ENCODE measurements around the gene RRP36.
"Not testable (repeated sequence)": the region's sequence is repeated elsewhere in the genome, so short reads cannot be mapped to it uniquely, and the experiment has no call there.

The RRP36 gene

GRCh38 chr6:43037706-43038105, 16.3 kb downstream of the RRP36 start:
- no peak for DNase-seq (ENCODE audit: low read depth)

GRCh38 chr6:43038727-43039126, 17.3 kb downstream of the RRP36 start:
- DNase-seq (ENCODE audit: low read depth), result no peak

DNA sequence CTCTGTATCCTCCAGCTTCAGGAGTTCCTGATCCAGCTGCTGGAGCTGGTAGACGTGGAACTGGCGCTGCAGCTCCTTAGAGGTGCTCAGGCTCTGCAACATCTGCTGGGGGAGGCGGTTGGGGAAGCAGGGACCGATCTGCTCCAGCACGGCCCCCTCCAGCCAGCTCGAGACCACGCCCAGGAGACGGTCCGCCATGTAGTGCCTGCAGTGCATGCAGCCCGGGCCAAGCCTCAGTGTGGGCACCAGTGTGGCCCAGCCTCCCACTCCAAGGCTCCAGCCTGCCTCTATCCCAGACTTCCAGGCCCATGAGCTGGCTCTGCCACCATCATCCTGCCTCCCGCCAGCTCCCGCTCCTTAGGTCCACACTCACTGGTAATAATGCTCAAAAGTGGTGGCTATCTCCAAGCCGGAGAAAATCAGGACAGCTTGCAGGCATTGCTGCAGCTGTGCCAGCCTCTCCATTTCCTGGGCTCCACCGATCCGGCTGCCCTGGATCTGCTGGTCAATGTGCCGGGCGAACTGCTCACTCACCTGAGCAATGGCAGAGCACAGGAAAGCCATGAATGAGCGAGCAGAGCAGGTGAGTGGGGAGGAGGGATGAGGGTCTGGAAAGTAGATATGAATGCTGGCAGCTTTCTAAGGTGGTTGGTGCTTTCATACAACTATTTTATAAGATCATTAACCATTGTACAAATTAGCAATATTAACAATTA, 19.3 kb downstream of the RRP36 start:
- DNase-seq (ENCODE audit: low read depth), result no peak

DNA sequence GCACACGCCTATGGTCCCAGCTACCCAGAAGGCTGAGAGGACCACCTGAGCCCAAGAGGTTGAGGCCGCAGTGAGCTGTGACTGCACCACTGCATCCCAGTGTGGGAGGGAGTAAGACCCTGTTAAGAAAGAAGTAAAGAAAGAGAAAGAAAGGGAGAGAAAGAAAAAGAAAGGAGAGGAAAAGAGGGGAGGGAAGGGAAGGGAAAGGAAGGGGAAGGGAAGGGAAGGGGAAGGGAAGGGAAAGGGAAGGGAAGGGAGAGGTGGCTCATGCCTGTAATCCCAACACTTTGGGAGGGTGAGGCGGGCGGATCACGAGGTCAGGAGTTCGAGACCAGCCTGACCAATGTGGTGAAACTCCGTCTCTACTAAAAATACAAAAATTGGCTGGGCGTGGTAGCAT, 20.1 kb downstream of the RRP36 start:
- DNase-seq (ENCODE audit: low read depth), result not testable (repeated sequence)

GRCh38 chr6:43043310-43043709, 21.9 kb downstream of the RRP36 start:
- DNase-seq (ENCODE audit: low read depth), result no peak

- DNase-seq (ENCODE audit: low read depth), result no peak
Measured at GRCh38 chr6:43045371-43045930, 24.0 kb downstream of the RRP36 start.

DNA sequence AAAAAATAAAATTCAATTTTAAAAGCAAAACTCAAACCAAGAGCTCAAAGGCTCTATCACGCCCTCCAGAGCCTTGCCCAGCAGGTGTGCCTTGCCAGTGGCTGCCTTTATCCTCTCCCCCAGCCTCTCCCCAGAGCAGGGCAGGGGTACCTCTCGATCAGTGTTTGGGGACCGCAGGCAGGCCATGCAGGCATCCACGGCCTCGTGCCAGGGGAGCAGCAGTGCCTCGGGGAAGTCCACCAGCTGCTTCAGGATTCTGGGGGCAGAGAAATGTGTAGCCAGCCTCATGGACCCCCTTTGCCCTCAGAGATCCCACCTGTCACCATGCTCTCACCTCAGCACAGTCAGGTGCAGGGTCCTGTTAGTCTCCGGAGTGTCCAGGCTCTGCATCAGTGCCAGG, 26.6 kb downstream of the RRP36 start:
- DNase-seq (ENCODE audit: low read depth), result no peak

DNA sequence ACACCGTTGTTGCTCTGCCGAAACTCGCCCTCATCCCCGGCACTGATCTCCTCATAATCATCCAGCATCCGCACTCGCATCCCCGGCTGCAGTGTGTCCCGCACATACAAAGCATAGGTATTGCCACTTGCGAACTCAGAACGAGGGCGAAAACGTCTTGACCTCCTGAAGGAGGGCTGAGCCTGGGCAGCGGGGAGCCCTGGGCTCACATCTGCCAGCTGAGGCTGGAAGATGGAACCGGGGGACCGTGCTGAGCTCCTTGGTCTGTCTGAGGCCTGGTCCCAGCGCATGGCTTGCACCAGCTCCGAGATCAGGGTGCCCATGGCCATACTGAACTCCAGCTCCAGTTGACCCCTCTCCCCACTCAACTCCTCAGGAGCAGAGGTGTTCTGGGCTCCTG, 29.6 kb downstream of the RRP36 start:
- no peak for DNase-seq (ENCODE audit: low read depth)

DNA sequence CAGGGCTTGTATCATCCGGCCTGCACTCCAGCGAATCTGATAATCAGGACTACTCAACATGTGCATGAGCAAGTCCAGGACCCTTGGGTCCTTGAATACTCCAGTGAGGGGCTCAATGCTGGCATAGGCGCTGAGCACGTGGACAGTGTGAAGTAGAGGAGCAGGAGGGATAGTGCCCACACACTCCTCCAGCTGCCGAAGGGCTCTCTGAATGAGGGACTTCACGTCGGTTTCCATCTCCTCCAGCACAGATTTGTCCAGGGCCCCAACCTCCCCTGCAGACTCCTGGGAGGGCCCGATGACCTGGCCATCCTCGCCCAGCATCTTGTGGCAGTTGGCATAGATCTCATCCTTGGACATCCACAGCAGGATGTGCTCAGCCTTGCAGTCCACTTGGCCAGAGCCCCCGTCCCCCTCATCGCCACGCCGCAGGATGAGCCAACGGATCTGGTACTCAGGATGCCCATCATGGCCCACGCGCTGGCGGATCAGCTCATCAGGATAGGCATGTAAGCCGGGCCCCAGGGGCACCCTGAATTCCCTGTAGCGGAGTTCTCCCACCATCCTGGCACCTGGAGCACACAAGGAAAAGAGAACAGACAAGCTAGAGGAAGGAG, 30.9 kb downstream of the RRP36 start:
- DNase-seq (ENCODE audit: low read depth), result no peak

- no peak for DNase-seq (ENCODE audit: low read depth)
Measured at GRCh38 chr6:43052842-43053544, 31.6 kb downstream of the RRP36 start.

GRCh38 chr6:43053545-43054205, 32.3 kb downstream of the RRP36 start, which contains the start of gene CUL7:
Gene CUL7, minus strand, starts transcription at chr6:43053851. Its CDS starts 1,063 bp downstream, at chr6:43052788.
- DNase-seq (ENCODE audit: low read depth), result peak; percentile 77

GRCh38 chr6:43054206-43054943, 33.0 kb downstream of the RRP36 start:
- no peak for DNase-seq (ENCODE audit: low read depth)

- no peak for DNase-seq (ENCODE audit: low read depth)
Measured at GRCh38 chr6:43055966-43056365, 34.5 kb downstream of the RRP36 start.

DNA sequence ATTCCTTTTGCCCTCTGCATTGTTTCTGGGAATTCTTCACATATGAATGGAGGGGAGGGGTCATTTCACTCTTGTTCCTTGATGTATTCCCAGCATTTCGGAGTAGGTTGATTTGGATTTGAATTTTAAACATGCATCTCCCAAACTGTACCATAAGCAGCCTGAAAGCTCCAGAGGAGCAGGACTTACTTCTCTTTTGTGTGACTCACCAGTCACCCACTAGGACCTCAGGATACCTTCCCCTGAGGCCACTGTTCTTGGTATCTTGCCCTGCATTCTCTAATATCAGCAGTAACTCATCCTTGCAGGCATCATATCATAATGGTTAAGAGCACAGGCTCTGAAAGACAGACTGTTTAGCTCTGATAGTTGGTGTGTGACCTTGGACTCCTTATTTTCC, 37.1 kb downstream of the RRP36 start:
- DNase-seq (ENCODE audit: low read depth), result no peak

- peak; percentile 96 for DNase-seq (ENCODE audit: low read depth)
Measured at GRCh38 chr6:43059168-43060033, 38.0 kb downstream of the RRP36 start, which contains the start of the genes KLC4 and MRPL2. Gene KLC4, plus strand, starts transcription at chr6:43059631. Its CDS starts 1,705 bp downstream, at chr6:43061336. Gene MRPL2, minus strand, starts transcription at chr6:43059434. Its CDS starts 53 bp downstream, at chr6:43059381.

DNA sequence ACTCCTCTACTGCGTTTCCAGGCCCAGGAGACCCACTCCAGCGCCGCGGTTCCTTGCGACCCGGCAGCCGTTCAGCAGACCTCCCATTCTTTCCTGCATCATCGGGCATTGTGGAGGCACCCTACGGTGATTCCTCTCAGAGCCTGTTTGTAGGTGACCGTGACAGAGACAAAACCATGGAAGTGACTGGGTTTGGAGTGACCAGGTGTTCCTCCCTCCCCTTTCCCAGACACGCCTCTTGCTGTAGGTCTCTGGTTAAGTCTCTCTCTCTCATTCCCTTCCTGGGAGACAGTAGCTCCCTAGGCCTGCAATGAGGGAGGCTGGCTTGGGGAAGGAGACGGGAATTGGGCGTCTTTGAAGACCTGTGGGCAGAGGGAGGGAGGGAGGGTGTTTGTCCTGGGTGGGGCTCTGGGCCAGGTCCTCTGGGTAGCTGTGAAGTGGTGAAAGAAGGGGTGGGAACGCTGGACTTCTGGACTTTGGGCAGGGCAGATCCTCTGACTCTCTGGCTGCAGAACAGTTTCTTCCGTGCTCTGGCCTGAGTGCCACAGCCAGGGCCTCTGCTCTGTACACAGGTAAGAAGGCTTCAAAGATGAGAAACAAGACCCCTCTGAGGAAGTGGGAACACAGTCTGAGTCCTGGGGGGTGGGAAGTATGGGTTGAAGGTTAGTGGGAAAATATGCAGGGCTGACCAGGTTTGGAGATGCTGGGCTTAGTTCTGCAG, 38.8 kb downstream of the RRP36 start:
- DNase-seq (ENCODE audit: low read depth), result no peak

- no peak for DNase-seq (ENCODE audit: low read depth)
Measured at GRCh38 chr6:43060755-43061633, 39.6 kb downstream of the RRP36 start.

GRCh38 chr6:43061861-43062260, 40.4 kb downstream of the RRP36 start:
- DNase-seq (ENCODE audit: low read depth), result no peak

DNA sequence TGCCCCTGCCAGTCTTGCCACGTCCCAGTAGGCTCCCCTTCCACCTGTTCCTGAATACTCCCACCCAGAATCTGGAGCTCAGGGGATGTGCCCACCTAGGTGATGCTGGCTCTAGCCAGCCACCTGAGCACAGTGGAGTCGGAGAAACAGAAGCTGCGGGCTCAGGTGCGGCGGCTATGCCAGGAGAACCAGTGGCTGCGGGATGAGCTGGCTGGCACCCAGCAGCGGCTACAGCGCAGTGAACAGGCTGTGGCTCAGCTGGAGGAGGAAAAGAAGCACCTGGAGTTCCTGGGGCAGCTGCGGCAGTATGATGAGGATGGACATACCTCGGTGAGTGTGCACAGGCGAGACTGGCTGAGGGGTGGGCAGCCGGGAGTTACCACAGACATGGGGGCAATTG, 41.4 kb downstream of the RRP36 start:
- DNase-seq (ENCODE audit: low read depth), result no peak

All from stimulated activated CD8-positive, alpha-beta memory T cell treated with anti-CD3 and anti-CD28 coated beads, Interleukin-12 subunit alpha, Interleukin-12 subunit beta, amount 100 ng/mL, for 4 hours (primary cell).